ENCODE measurements around the gene CCDC149.

CCDC149 gene

DNA sequence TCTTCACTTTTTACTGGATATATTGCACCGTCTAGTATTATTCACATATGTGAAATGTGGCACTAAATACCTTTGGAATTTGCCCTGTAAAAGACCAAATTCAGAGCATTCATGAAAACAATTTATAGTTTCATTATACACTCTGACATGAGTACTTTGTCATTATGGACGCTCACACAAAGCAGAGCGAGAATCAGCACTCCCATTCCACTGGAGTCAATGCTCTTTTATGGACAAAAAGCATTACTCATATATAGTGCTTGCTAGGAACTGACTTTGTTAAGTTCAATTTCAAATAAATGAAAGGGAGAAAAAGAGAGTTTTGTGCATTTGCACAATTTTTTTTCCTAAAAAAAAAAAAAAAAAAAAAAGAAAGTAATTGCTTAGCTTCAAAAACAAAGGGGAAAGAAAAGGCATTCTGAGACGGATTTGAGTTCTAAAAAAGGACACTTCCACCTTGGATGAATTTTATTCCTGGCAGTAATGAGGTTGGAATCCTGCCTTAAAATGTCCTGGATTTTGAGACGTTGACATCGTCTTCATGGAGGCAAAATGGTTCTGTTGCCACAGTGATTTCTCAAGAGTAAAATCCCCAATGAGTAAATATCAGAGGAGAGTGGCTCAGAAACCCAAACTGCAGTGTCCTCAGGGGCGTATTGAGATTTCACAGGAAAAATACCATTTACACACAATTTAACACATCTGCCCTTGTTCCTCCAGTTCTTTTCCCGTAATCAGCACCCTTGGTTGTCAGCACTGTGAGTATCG, 34.8 kb downstream of the CCDC149 start:
- DNase-seq = peak; percentile 4

DNA sequence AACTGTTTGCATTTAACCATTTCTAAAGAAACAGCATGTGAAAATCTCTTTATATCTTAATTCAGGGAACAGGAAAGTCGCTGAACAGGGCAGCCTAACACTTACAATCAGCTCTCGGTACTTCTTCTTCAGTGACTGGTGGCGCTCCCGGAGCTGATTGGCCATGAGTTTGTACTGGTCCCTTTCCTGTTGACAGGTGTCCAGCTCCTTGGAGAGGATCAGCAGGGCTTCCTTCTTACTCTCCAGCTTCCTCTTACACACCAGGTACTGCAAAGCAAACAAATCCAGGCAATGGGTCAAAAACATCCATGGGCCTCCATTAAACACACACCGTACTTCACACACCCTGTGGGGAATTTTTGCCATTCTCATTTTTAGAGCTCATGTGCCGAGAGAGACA, 36.4 kb downstream of the CCDC149 start:
- DNase-seq = no peak

GRCh38 chr4:24872720-24873119, 40.1 kb downstream of the CCDC149 start:
- DNase-seq = no peak

DNA sequence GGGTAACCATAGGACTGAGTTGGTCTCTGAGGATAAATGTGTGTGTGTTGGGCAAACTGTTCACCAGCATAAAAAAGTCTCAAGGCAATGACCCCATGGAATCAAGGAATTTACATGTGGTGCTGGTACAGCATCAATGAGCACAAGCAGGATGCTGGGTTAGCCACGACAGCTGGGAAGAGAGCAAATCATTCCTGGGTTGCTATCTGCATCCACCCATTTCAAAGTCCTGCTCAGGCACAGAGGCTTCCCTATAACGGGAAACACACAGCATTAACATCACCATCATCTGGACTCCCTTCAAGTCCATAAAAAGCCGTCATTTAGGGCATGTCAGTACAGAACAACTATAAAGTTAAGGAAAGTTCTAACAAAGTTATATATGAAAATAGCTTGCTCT, 41.6 kb downstream of the CCDC149 start:
- DNase-seq = no peak

DNA sequence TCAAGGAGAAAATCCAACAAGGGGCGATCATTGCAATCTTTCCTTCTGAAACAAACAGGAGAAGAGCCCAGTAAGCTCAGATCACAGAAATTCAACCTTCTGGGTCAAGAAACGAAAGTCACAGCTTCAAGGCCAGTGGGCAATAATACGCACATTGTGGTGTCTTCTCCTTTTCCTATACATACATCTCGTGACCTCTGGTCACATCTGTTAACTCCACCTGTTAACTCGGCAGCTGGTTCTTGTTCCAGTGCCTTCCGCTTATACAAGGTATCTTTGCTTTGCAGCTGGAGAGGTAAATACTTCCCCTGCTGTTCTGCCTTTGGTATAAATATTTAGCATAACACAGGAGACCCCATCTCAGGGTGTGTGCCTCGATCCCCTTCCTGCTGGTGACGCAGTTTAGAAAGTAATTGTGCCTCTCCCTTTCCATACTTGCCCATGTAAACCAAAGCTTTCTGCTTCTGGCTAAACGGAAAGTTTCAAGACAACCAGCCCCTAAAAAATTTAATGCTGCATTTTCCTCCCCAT, 45.0 kb downstream of the CCDC149 start:
- no peak for DNase-seq

- no peak for DNase-seq
Observed at GRCh38 chr4:24867251-24867650, 45.6 kb downstream of the CCDC149 start.

- DNase-seq = peak; percentile 21
Observed at GRCh38 chr4:24865401-24865800, 47.4 kb downstream of the CCDC149 start.

GRCh38 chr4:24863799-24864198, 49.0 kb downstream of the CCDC149 start:
- DNase-seq = no peak

- no peak for DNase-seq
Observed at GRCh38 chr4:24862073-24862751, 50.6 kb downstream of the CCDC149 start.

- peak; percentile 88 for DNase-seq
Observed at GRCh38 chr4:24858550-24858949, 54.3 kb downstream of the CCDC149 start.

- peak; percentile 57 for DNase-seq
Observed at GRCh38 chr4:24858026-24858425, 54.8 kb downstream of the CCDC149 start.

GRCh38 chr4:24856586-24856985, 56.3 kb downstream of the CCDC149 start:
- peak; percentile 59 for DNase-seq

- DNase-seq = no peak
Observed at GRCh38 chr4:24855741-24856140, 57.1 kb downstream of the CCDC149 start.

GRCh38 chr4:24853142-24853541, 59.7 kb downstream of the CCDC149 start:
- no peak for DNase-seq

- no peak for DNase-seq
Observed at GRCh38 chr4:24850674-24851073, 62.2 kb downstream of the CCDC149 start.

GRCh38 chr4:24849756-24850155, 63.1 kb downstream of the CCDC149 start:
- no peak for DNase-seq

DNA sequence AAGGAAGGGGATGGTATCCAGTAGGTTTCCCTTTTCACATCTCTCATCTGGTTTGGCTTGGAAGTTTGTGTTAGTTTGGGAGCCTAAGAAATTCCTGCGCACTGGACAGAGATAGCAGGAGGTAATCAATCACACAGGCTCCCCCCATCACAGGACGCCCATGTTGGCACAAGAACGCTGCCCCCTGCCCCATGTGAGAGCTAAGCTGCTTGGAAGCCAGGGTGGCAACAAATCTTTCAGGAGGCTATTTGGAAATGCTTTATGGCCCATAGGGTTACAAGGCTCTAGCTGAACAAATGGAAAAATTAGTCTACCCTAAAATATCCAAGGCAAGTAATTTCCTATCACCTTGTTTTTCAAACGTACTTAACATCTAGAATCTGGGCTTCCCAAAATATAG, 63.5 kb downstream of the CCDC149 start:
- no peak for DNase-seq

DNA sequence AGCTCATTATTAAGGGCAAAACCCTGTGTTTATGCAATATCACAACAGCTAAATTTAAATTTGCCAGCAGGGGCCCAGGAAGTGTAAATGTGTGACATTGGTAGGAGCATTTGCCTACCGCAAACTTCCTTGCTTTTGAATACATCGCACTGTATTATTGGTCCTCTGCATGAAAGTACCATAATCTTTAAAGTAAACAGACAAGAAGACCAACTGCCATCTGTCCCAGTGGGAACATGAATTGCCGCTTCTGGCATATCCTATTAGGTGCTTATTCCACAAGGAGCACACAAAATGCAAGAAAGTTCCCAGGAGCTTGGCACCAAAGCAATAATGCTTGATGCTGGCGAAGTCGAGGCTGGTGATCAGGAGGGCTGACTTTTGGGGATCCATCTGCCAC, 66.1 kb downstream of the CCDC149 start:
- no peak for DNase-seq

- no peak for DNase-seq
Observed at GRCh38 chr4:24845902-24846301, 66.9 kb downstream of the CCDC149 start.

- DNase-seq = no peak
Observed at GRCh38 chr4:24845132-24845531, 67.7 kb downstream of the CCDC149 start.

GRCh38 chr4:24843096-24843495, 69.7 kb downstream of the CCDC149 start:
- no peak for DNase-seq

DNA sequence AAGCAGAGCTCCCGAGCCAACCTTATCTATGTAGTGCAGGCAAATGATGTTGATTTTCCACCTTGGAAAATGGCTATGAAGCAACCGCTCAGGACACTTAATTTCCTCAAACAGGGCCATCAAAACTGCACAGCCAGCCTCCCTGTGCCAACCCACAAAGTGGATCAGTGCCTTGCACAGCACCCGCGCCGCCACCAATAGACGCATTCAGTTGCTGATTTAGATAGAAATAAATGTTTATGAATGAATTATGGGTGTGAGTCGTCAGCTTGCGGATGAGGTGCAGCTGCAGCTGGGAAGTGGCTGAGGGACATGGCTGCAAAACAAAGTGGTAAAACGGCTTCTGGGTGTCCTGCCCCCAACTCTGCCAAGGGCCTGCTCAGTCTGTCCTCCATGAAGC, 70.5 kb downstream of the CCDC149 start:
- no peak for DNase-seq

DNA sequence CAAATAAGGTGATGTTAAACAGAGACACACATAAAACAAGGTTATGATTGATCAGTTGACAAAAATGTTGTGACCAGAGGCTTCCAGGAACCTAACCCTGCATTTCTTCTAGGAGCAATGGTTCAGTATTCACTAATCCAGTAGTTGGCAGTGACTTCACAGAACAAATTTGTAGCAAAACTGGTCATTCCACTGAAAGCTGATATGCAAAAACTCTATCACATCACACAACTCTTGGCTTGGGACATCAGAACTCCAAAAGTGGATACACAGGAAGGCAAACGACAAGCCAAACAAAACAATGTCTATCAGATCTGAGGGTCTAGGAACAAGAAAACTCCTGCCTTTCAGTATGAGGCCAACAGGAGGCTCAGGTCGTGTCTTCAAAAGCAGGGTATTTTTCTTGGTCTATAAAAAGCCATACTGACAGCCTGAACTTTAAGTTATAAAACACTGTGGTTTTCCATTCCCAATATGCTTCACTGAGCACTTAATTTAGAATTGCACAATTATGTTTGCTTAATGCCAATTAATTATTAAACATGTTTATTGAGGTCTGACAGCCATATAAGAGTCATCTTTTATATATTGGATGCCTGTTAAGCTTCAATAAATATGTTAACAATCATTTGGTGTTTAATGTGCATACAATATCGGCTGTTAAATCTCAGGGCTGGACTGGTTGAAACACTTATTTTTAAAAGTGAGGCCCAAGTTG, 71.9 kb downstream of the CCDC149 start:
- DNase-seq = no peak

DNA sequence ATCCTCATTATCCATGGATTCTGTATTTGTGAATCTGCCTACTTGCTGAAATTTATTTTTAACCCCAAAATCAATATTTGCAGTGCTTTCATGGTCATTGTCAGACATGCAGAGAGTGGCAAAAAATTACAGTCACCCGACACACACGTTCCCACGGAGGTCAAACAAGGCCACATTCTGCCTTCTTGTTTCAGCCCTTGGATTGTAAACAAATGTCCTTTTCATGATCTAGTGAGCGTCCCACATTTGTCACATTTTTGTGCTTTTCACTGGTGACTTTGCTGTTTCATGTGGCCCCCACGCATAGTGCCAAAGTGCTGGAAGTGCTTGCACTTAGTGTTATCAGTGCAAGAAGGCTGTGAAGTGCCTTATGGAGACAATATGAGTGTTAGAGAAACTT, 72.5 kb downstream of the CCDC149 start:
- no peak for DNase-seq

Measured in eye (tissue), 1 donor.